ENCODE measurements around the gene RASSF4.

DNA sequence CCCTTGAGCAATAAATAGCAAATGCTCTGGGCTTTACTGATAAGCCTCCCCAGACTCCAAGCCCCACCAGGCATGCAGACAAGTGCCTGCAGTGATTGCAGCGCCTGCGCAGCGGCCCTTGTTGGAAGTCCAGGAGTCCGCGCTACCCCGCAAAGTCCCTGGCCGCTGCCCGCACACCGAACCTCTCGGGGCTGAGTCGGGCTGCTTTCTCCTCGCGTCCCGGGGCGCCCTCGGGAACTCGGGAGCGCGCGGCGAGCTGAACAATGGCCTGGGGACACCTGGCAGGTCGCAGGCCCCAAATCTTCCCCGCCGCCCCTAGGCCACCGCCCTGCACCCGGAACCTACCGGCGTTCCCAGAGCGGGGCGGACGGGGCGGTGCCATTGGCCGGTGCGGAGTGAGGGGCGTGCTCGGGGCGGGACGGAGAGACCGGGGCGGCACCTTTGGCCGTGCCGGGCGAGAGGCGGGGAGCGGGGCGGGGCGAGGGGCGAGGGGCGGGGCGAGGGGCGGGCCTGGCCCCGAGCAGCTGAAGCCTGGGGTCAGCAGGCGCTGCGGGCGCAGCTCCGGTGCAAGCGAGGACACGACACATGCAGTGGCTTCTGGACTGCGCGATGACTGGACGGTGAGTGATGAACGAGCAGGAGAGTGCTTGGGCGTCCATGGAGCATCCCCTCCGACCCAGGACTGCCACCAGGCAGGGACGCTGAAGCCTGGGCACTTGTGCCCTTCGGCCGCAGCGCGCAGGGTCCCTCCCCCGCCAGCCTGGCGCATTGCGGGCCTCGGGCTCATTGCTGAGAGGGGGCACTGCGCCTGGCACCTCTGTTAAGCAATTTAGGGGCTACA lies at the start of gene RASSF4:
- peak; percentile 62 for TF ChIP-seq POLR2A (IDR thresholded peaks at IDR 0.05)
- TF ChIP-seq, protein P1, sequence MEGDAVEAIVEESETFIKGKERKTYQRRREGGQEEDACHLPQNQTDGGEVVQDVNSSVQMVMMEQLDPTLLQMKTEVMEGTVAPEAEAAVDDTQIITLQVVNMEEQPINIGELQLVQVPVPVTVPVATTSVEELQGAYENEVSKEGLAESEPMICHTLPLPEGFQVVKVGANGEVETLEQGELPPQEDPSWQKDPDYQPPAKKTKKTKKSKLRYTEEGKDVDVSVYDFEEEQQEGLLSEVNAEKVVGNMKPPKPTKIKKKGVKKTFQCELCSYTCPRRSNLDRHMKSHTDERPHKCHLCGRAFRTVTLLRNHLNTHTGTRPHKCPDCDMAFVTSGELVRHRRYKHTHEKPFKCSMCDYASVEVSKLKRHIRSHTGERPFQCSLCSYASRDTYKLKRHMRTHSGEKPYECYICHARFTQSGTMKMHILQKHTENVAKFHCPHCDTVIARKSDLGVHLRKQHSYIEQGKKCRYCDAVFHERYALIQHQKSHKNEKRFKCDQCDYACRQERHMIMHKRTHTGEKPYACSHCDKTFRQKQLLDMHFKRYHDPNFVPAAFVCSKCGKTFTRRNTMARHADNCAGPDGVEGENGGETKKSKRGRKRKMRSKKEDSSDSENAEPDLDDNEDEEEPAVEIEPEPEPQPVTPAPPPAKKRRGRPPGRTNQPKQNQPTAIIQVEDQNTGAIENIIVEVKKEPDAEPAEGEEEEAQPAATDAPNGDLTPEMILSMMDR (IDR thresholded peaks at IDR 0.05), result no peak

Measured in ovary (tissue), 3 donors.